Measurements from ENCODE around the gene DCN.

DCN gene

GRCh38 chr12:91100906-91101305 is 81.7 kb downstream of the DCN start:
- DNase-seq (ENCODE audit: low read depth): no peak

- DNase-seq (ENCODE audit: low read depth): no peak
Observed at GRCh38 chr12:91099836-91100235, 82.8 kb downstream of the DCN start.

DNA sequence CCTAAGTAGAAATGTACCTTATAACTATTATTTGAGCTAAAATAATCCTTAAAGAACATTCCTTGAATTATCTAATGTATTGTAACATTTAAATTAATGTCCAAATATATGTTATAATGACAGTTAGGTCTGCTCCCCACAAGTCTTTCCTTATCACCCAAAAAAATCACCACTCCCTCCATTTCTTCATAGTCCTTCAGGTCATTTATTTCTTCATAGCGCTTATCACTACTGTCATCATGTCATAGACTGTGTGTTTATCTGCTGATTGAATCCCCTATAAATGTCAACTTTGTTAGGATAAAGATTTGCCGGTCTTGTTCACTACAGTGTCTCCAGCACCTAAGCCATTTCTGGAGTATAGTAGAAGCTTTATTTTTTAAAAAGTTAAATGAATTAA is 83.3 kb downstream of the DCN start:
- no peak for DNase-seq (ENCODE audit: low read depth)

- DNase-seq (ENCODE audit: low read depth): peak; percentile 72
Observed at GRCh38 chr12:91098941-91099340, 83.7 kb downstream of the DCN start.

- no peak for DNase-seq (ENCODE audit: low read depth)
Observed at GRCh38 chr12:91098461-91098860, 84.2 kb downstream of the DCN start.

- no peak for DNase-seq (ENCODE audit: low read depth)
Observed at GRCh38 chr12:91094957-91095356, 87.7 kb downstream of the DCN start.

DNA sequence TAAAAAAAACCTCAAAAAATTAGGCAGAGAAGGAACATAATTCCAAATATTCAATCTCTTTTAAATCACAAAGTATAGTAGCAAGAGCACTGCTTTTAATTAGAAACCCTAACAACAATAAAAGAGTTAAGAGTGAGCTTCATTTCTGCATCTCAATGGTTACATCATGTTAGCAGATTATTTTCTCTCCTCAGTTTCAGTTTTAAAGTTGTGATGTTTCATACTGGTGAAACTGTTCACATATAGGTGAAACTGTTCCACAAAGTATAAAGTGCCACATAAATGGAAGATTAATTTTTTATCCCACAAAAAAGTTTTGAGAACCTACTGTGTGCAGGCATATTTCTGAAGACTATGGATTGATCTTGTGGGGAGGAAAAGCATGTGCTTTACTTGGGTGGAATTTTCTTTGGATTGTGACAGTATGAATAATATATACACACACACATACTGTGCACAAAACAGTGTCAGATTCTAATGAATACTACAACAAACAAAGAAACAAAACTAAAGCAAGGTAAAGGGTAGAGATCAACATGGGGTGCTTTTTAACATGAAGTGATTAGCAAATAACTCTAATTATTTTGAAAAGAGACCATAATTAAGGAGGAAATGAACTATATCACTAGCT is 88.5 kb downstream of the DCN start:
- no peak for DNase-seq (ENCODE audit: low read depth)

- no peak for DNase-seq (ENCODE audit: low read depth)
Observed at GRCh38 chr12:91093341-91093740, 89.3 kb downstream of the DCN start.

GRCh38 chr12:91091916-91092715 is 90.5 kb downstream of the DCN start:
- DNase-seq (ENCODE audit: low read depth): no peak
